Stimulated activated CD8-positive, alpha-beta memory T cell treated with anti-CD3 and anti-CD28 coated beads, Interleukin-2, amount 100 ng/mL, for 48 hours (primary cell): ENCODE data around the gene TMOD1.

Source experiments
- DNase-seq, 2 donors: peaks; one replicate each; pipeline ENCODE4 v3.0.0-alpha.2; 2020; ENCODE audit warnings: low read depth in 2 of 2

Gene TMOD1

DNA sequence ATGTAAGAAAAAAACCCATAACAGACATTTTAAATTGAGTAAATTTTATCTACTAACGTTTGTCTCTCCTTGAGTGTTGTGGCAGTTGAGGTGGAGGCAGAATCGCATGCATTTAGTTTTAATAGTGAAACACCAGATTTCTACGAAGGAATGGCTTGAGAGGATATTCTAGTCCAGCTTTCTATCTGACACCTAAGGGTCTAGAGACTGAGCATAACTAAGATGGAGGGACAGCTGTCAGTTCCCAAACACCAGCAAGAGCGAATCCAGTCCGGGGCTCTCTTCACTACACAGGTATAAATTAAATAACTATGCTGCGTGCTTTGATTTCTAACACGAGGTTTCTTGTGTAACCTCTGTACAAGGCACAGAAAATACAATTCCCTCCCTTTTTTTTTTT is 133.6 kb downstream of the TMOD1 start:
- DNase-seq: no peak

DNA sequence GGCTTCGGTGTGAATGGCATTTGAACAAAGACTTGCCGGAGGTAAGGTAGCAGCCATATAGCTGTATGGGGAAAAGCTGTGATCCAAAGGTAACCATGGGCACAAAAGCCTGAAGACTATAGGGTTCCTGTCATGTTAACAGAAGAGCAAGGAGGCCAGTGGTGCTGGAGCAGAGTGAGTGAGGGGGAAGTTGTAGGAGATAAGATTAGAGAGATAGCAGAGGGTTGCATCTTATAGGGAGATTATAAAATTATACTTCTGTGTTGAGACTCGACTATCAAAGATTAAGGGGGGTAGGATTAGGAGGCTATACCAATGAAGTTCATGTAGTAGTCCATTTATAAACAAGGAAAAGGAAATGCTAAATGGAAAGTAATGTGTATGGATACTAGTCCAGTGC is 135.4 kb downstream of the TMOD1 start:
- no peak for DNase-seq

GRCh38 chr9:97638666-97639065 is 137.2 kb downstream of the TMOD1 start:
- DNase-seq: no peak

DNA sequence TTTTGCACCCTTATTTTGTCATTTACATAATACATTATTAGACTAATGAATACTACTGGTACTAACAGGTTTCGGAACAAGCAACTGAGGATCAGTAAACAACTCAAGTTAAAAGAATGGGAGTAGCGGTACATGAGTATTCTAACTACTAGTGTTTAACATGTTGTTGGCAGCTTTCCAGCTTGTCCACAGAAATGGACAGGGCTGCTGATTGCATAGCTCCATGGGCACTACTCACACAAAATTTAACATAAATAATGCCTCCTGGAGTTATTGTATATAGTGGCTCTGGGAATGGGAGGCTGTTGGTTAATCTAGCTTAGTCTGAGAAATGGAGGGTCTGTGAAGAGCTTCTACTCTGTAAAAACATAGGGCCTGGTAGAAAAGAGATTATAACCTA is 138.9 kb downstream of the TMOD1 start:
- DNase-seq: no peak

DNA sequence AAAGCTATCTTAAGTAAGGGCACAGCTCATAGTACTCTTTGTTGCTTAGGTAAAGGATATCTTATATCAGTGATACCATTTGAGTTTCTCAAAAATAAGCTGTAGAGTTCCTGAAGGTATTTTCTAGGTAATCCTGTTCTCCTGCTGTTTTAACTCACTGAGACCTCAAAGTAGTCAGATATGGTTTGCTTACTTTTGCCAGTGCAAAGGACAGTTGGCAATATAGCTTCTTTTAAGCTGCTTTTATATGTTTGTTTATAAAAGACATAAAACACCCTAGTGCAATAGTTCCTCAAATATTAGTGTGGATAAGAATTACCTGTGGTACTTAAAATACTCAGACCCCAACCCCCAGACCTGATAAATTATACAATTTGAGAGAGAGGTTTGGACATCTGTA is 144.3 kb downstream of the TMOD1 start:
- DNase-seq: no peak

- DNase-seq: no peak
Measured at GRCh38 chr9:97647996-97648395, 146.5 kb downstream of the TMOD1 start.
